ENCODE data around the gene TRIM24. TPM values are rescaled to one million over a fixed set of nuclear protein-coding genes. Genes with fewer than 3 reads are reported as not detected.

Gene TRIM24
- total RNA-seq, 6 donors from 2014 or later, result 11.5 to 30.6 (median 23.7) TPM

DNA sequence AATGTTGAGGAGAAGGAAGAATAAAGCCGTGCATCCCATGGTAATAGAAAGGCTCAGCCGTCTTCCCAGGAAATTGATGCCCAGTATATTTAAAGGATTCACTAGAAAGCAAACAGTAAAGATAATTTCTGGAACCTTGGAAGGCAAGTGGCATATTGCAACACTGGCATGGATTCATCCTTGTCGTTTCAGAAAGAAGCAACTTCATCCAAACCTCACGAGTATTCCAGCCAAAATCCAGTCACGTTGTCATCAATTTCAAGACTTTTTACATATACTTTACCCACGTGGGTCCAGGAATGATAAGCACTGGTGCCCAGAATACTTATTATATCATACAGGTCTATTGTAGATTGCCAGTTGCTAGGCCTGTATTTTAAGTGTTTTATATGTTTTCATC is 167.3 kb downstream of the TRIM24 start:
- TF ChIP-seq CTCF (IDR thresholded peaks at IDR 0.05) (no peak), EP300 (IDR thresholded peaks at IDR 0.05) (no peak), POLR2AphosphoS5 (IDR thresholded peaks at IDR 0.05) (no peak), POLR2A (IDR thresholded peaks at IDR 0.05) (no peak)
- DNase-seq, result no peak
- Histone ChIP-seq H3K27me3 (no peaks in the 10 kb centered on the region), H3K4me3 (no peak overlapping the region), H3K4me1 (peaks cover 0 to 14% (median 9%) of the 10 kb centered on the region in 4 donors), H3K9me3 (no peaks in the 10 kb centered on the region), H3K27ac (no peak overlapping the region), H3K36me3 (no peaks in the 10 kb centered on the region)
- no peak for ATAC-seq (ENCODE audit: low FRiP score in 2 of 2)
- 82 to 85% methylated on average over 6 of the region's 6 CpGs for WGBS, 2 donors

DNA sequence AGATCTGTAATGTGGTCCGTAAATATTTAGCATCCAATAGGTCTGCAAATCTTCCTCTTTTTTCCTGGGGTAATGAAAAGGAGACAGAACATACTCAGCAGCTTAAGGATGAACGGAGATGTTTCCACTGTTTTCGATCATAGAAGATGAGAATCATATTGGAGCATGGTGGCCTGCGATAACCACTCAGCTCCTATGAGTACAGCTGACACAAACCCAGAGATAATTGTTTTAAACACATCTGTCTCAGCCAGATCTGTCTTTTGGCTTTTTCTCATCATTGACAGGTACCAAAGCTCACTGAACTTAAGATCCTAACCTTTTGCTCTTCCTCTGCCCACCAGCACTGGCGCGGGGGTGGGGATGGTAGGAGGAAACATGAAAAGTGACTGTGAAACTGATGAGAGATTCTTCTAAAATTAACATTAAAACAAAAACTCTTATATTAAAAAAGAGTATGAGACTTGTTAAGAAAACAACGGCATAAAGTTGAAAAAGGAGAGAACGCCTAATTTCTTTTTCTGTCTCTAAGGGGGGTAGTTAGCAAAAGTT is 170.1 kb downstream of the TRIM24 start:
- TF ChIP-seq POLR2AphosphoS5 (IDR thresholded peaks at IDR 0.05) (no peak), CTCF (IDR thresholded peaks at IDR 0.05) (no peak), POLR2A (IDR thresholded peaks at IDR 0.05) (no peak), EP300 (IDR thresholded peaks at IDR 0.05) (no peak)
- ATAC-seq (ENCODE audit: low FRiP score in 2 of 2), result no peak
- no peak for DNase-seq
- Histone ChIP-seq H3K9me3 (no peaks in the 10 kb centered on the region), H3K27me3 (no peaks in the 10 kb centered on the region), H3K4me1 (peaks cover 0 to 10% (median 7%) of the 10 kb centered on the region in 4 donors), H3K4me3 (no peak overlapping the region), H3K27ac (no peak overlapping the region), H3K36me3 (no peaks in the 10 kb centered on the region)
- WGBS, 2 donors, result 89 to 91% methylated on average over 8 of the region's 8 CpGs

DNA sequence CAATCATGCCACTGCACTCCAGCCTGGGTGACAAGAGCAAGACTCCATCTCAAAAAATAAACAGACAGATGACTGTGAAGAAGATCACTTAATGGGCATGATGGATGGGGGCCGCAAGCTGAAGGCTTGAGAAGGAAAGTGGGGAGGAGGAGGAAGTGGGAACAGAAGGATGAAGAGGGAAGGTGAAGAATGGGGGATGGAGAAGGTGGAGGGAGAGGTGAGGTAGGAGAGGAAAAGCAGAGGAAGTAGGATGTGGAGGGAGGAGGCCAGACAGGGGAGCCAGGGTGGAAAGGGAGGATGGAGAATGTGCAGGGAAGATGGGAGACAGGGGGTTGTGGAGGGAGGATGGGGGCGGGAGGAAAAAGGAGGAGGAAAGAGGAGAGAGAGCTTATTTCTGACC is 172.3 kb downstream of the TRIM24 start:
- no peak for DNase-seq
- ATAC-seq (ENCODE audit: low FRiP score in 2 of 2), result no peak

GRCh38 chr7:138632826-138633602 is 173.0 kb downstream of the TRIM24 start:
- Histone ChIP-seq H3K9me3 (no peaks in the 10 kb centered on the region), H3K27ac (no peak overlapping the region), H3K36me3 (no peaks in the 10 kb centered on the region), H3K4me1 (no peaks in the 10 kb centered on the region), H3K4me3 (no peak overlapping the region), H3K27me3 (no peaks in the 10 kb centered on the region)
- ATAC-seq (ENCODE audit: low FRiP score in 2 of 2) (no peak), DNase-seq (no peak)
- 60 to 74% methylated on average over 12 of the region's 12 CpGs for WGBS, 2 donors
- no peak for TF ChIP-seq CTCF (IDR thresholded peaks at IDR 0.05)
- no peak for TF ChIP-seq POLR2AphosphoS5 (IDR thresholded peaks at IDR 0.05)
- no peak for TF ChIP-seq POLR2A (IDR thresholded peaks at IDR 0.05)
- no peak for TF ChIP-seq EP300 (IDR thresholded peaks at IDR 0.05)

More for the DNA sequence above, 172.3 kb downstream of the TRIM24 start:
- no peaks in the 10 kb centered on the region for H3K4me1 ChIP-seq
- H3K4me3 ChIP-seq, result no peak overlapping the region
- H3K36me3 ChIP-seq, result no peaks in the 10 kb centered on the region
- WGBS, 2 donors, result 72 to 87% methylated on average over 2 of the region's 2 CpGs
- no peaks in the 10 kb centered on the region for H3K27me3 ChIP-seq
- no peak for TF ChIP-seq POLR2A (IDR thresholded peaks at IDR 0.05)
- TF ChIP-seq POLR2AphosphoS5 (IDR thresholded peaks at IDR 0.05), result no peak
- TF ChIP-seq EP300 (IDR thresholded peaks at IDR 0.05), result no peak
- TF ChIP-seq CTCF (IDR thresholded peaks at IDR 0.05), result no peak
- H3K9me3 ChIP-seq, result no peaks in the 10 kb centered on the region
- no peak overlapping the region for H3K27ac ChIP-seq

Small RNAs within 50 kb of the gene (small RNA-seq; reads per million reads assigned to genes)
- 0 reads per million in 4 donors for gene RF00561

Other genes with a start within 250 kb of the TRIM24 start
- gene SVOPL, start 241.1 kb downstream of the TRIM24 start, total RNA-seq, result under 1 TPM in 3 of 6 donors, not detected in 3; under 0.01 to 0.63 (median 0.59) TPM